ENCODE data around the gene MIGA1.

Gene MIGA1

GRCh38 chr1:77756052-77756754, 23.2 kb upstream of the MIGA1 start:
- Histone ChIP-seq H3K79me2 (ENCODE audit: control insufficient read depth, low read length) (peaks cover 84% of the 10 kb centered on the region), H3K9me3 (ENCODE audit: control insufficient read depth, insufficient read depth, low read length) (no peaks in the 10 kb centered on the region), H3K4me1 (ENCODE audit: control insufficient read depth, low read length) (peaks cover 38% of the 10 kb centered on the region), H3K4me2 (ENCODE audit: low read length) (peak overlapping the region; percentile 88), H3K27me3 (ENCODE audit: control insufficient read depth, low read length) (no peaks in the 10 kb centered on the region), H3K4me3 (ENCODE audit: low read length) (peak overlapping the region; percentile 33), H3K9me2 (replicated peaks; ENCODE audit: control insufficient read depth, low read length) (no peaks in the 10 kb centered on the region), H3F3A (ENCODE audit: control insufficient read depth, insufficient read depth) (peaks cover 5% of the 10 kb centered on the region; the same call in 1 of the 2 replicates), H3K27ac (ENCODE audit: low read depth, low read length) (no peak overlapping the region), H4K20me1 (ENCODE audit: control insufficient read depth, insufficient read depth, low read depth, low read length) (peaks cover 9% of the 10 kb centered on the region; the same call in 1 of the 2 replicates), H3K36me3 (ENCODE audit: control insufficient read depth, low read length) (peaks cover 3% of the 10 kb centered on the region)
- TF ChIP-seq CTCF (IDR thresholded peaks at IDR 0.05; ENCODE audit: low read depth, low read length, poor library complexity, severe bottlenecking) = no peak
- TF ChIP-seq EZH2phosphoT487 (IDR thresholded peaks at IDR 0.05; ENCODE audit: borderline replicate concordance, low read length) = no peak

GRCh38 chr1:77757066-77757584, 22.3 kb upstream of the MIGA1 start:
- no peaks in the 10 kb centered on the region for H3K9me3 ChIP-seq (ENCODE audit: control insufficient read depth, insufficient read depth, low read length)
- H3K4me3 ChIP-seq (ENCODE audit: low read length) = peak overlapping the region; percentile 35

GRCh38 chr1:77757603-77758002, 21.8 kb upstream of the MIGA1 start:
- no peak for TF ChIP-seq CTCF (IDR thresholded peaks at IDR 0.05; ENCODE audit: low read depth, low read length, poor library complexity, severe bottlenecking)
- TF ChIP-seq EZH2phosphoT487 (IDR thresholded peaks at IDR 0.05; ENCODE audit: borderline replicate concordance, low read length) = no peak
- Histone ChIP-seq H3K4me3 (ENCODE audit: low read length) (peak overlapping the region; percentile 35), H3K4me2 (ENCODE audit: low read length) (peak overlapping the region; percentile 88), H3K27ac (ENCODE audit: low read depth, low read length) (no peak overlapping the region), H3K9me2 (replicated peaks; ENCODE audit: control insufficient read depth, low read length) (no peaks in the 10 kb centered on the region), H3K36me3 (ENCODE audit: control insufficient read depth, low read length) (peaks cover 3% of the 10 kb centered on the region), H3K79me2 (ENCODE audit: control insufficient read depth, low read length) (peaks cover 70% of the 10 kb centered on the region), H3F3A (ENCODE audit: control insufficient read depth, insufficient read depth) (peaks cover 5% of the 10 kb centered on the region; the same call in 1 of the 2 replicates), H4K20me1 (ENCODE audit: control insufficient read depth, insufficient read depth, low read depth, low read length) (peaks cover 9% of the 10 kb centered on the region; the same call in 1 of the 2 replicates), H3K27me3 (ENCODE audit: control insufficient read depth, low read length) (no peaks in the 10 kb centered on the region), H3K9me3 (ENCODE audit: control insufficient read depth, insufficient read depth, low read length) (no peaks in the 10 kb centered on the region), H3K4me1 (ENCODE audit: control insufficient read depth, low read length) (peaks cover 45% of the 10 kb centered on the region)

More at GRCh38 chr1:77757066-77757584, 22.3 kb upstream of the MIGA1 start:
- TF ChIP-seq EZH2phosphoT487 (IDR thresholded peaks at IDR 0.05; ENCODE audit: borderline replicate concordance, low read length) (no peak), CTCF (IDR thresholded peaks at IDR 0.05; ENCODE audit: low read depth, low read length, poor library complexity, severe bottlenecking) (no peak)
- peaks cover 41% of the 10 kb centered on the region for H3K4me1 ChIP-seq (ENCODE audit: control insufficient read depth, low read length)
- peaks cover 5% of the 10 kb centered on the region; the same call in 1 of the 2 replicates for H3F3A ChIP-seq (ENCODE audit: control insufficient read depth, insufficient read depth)
- H3K27ac ChIP-seq (ENCODE audit: low read depth, low read length) = no peak overlapping the region
- no peaks in the 10 kb centered on the region for H3K27me3 ChIP-seq (ENCODE audit: control insufficient read depth, low read length)
- peak overlapping the region; percentile 88 for H3K4me2 ChIP-seq (ENCODE audit: low read length)
- H4K20me1 ChIP-seq (ENCODE audit: control insufficient read depth, insufficient read depth, low read depth, low read length) = peaks cover 9% of the 10 kb centered on the region; the same call in 1 of the 2 replicates
- no peaks in the 10 kb centered on the region for H3K9me2 ChIP-seq (replicated peaks; ENCODE audit: control insufficient read depth, low read length)
- H3K79me2 ChIP-seq (ENCODE audit: control insufficient read depth, low read length) = peaks cover 75% of the 10 kb centered on the region
- H3K36me3 ChIP-seq (ENCODE audit: control insufficient read depth, low read length) = peaks cover 3% of the 10 kb centered on the region
